ENCODE measurements around the gene SNX12.

- TF ChIP-seq EZH2phosphoT487 (IDR thresholded peaks at IDR 0.05; ENCODE audit: insufficient read depth, low read depth) (no peak), EZH2 (IDR thresholded peaks at IDR 0.05; ENCODE audit: insufficient read depth, poor library complexity, severe bottlenecking) (no peak)
Measured at GRCh38 chrX:71052721-71053120, 15.4 kb downstream of the SNX12 start.
